GM13976 (cell line): Measurements from ENCODE around the gene APEH.
A peak's percentile ranks its signal among the peaks of the same experiment; 100 is the strongest.

Experiments
- DNase-seq: peaks from one replicate; pipeline ENCODE4 v3.0.0; 2012; ENCODE audit warnings: low spot score
- in situ Hi-C: fragments of 300-500 bp; cut with MboI; formaldehyde crosslinking; loops from one replicate; pipeline ENCODE4 v1.12.0; 2022; ENCODE audit warnings: low sequenced_read_pairs, mixed read lengths, inconsistent platforms; ENCODE audit not compliant: unreplicated experiment
- TF ChIP-seq, protein P1 (sequence below): IDR thresholded peaks from 2 replicates; pipeline ENCODE4 v1.5.1; 2012; ENCODE audit warnings: borderline replicate concordance, mild to moderate bottlenecking; ENCODE audit not compliant: insufficient read depth; ENCODE audit errors: extremely low read depth, missing control alignments, control extremely low read depth

APEH gene

DNA sequence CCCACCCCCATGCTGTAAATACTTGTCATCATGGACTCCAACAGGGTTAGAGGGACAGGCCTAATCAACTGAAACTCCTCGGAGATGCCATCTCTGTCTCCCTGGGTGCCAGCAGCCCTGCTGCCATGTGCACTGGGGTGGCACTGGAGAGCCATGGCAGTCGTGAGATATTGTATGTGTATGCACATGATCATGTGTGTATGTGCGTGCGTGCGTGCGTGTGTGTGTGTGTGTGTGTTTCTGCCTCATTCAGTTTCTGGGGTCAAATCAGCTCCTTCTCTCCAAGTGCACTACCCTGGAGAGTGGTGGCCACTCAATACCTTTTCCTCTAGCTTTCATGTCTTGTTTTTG, 3.2 kb upstream of the APEH start:
- TF ChIP-seq, protein P1, sequence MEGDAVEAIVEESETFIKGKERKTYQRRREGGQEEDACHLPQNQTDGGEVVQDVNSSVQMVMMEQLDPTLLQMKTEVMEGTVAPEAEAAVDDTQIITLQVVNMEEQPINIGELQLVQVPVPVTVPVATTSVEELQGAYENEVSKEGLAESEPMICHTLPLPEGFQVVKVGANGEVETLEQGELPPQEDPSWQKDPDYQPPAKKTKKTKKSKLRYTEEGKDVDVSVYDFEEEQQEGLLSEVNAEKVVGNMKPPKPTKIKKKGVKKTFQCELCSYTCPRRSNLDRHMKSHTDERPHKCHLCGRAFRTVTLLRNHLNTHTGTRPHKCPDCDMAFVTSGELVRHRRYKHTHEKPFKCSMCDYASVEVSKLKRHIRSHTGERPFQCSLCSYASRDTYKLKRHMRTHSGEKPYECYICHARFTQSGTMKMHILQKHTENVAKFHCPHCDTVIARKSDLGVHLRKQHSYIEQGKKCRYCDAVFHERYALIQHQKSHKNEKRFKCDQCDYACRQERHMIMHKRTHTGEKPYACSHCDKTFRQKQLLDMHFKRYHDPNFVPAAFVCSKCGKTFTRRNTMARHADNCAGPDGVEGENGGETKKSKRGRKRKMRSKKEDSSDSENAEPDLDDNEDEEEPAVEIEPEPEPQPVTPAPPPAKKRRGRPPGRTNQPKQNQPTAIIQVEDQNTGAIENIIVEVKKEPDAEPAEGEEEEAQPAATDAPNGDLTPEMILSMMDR, result no peak
- in situ Hi-C loops, result loop anchor here (10.0 kb wide), 1 partner anchor 126 kb away; no protein-coding TSS in a partner anchor

DNA sequence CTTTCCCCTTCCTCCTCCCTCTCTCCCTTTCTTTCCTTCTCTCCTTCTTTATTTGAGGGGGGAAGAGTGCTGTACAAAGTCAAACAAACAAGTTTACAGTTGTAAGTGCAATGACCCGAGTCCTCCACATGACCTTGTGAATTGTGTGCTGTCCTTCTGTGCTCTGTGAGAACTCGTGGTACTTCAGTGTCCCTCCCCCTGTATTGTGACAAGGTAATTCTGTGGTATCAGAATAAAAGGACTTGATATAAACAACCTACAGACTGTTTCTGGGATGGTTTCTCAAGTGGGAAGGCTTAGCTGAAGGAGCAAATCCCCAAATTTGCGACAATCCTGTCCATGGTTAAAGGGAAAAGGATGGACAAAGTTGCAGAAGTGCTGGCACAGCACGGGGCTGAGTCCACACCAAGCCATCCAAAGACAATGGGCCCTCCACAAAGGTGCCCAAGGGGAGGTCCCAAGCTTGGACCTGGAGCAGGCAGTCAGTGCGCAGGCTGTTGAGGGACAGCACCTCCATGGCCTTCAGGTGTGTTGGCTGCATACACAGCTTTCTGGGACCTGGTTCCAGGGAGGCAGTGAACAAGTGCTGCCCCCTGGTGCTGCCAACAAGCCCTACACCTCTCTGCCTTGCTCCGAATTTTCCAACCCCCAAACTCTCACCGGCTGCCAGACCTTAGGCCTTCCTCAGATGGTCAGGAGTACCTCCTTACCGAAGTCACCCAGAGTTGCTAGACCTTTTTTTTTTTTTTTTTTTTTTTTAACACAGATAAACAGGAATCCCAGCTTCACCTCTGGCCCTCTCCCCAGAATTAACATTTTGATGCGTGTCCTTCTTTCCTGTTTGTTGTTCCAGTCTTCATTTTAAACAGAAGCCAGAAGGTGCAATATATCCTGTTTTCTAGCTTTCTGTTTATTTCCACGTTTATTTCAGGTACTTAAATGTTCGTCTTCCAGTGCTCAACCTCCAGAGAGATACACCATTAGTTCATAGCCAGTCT, 2.6 kb upstream of the APEH start:
- TF ChIP-seq, protein P1, result peak; percentile 75
- in situ Hi-C loops, result loop anchor here (10.0 kb wide), 1 partner anchor 127 kb away; no protein-coding TSS in a partner anchor
- DNase-seq, result peak; percentile 86

More for the DNA sequence above, 3.2 kb upstream of the APEH start:
- DNase-seq, result no peak

DNA sequence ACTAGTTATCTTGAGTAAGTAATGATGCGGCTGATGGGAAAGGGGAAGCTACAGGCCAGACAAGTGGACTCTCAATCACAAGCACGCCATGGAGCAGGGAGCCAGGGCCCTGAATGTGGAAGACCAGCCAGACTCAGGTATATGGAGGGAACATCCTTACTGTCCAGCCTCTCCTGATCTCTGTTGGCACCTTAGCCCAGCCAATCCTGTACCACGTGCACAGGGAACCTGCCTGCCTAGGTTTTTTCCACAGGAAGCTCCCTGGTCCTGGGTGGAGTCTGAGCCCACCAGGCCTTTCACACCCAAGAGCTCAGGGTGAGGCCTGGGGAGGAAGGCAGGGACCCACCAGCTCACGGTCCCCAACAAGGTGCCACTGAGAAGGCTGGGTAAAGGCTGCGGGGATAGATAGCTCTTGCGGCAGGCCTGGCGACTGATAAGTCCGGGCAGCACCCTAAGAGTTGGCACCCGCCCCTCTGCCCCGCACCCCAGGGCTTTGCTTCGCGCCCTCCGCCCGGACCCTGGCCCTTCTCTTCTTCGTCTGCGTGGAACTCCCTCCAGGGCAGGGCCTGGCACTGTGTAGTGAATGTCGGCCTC, 933 bp upstream of the APEH start:
- no peak for DNase-seq
- in situ Hi-C loops, result loop anchor here (10.0 kb wide), 1 partner anchor 128 kb away; no protein-coding TSS in a partner anchor
- TF ChIP-seq, protein P1, result no peak

DNA sequence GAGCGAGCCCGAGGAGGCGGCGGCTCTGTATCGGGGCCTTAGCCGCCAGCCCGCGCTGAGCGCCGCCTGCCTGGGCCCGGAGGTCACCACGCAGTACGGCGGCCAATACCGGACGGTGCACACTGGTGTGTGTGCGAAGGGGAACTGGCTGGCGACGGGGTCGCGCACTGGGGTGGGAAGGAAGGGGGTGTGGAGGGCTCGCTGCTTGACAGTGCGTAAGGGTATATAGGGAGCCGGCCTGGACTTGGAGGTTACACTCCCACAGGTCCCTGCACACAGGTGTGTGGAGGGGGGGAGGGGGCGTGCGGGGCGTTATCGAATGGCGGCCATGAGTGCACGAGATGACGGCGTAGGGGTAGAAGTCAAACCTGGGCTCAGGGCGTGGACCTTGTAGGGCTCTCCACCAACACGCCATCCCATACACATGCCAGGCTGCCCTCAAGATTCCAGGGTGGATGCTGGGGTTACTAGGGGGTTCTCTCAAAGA, 389 bp downstream of the APEH start:
- TF ChIP-seq, protein P1, result no peak
- in situ Hi-C loops, result loop anchor here (10.0 kb wide), 1 partner anchor 130 kb away; no protein-coding TSS in a partner anchor
- no peak for DNase-seq

DNA sequence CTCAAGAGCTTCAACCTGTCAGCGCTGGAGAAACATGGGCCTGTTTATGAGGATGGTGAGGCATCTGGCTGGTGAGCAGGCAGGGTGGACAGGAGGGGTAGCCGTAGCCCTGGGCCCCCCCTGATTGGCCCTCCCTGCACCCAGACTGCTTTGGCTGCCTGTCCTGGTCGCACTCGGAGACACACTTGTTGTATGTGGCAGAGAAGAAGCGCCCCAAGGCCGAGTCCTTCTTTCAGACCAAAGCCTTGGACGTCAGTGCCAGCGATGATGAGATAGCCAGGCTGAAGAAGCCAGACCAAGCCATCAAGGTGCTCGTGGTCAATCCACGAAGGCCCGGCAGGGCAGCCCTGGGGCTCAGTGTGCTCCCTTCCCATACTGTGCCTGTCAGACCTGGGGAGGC, 1.8 kb downstream of the APEH start:
- DNase-seq, result no peak
- TF ChIP-seq, protein P1, result no peak
- in situ Hi-C loops, result loop anchor here (10.0 kb wide), 1 partner anchor 131 kb away; no protein-coding TSS in a partner anchor

DNA sequence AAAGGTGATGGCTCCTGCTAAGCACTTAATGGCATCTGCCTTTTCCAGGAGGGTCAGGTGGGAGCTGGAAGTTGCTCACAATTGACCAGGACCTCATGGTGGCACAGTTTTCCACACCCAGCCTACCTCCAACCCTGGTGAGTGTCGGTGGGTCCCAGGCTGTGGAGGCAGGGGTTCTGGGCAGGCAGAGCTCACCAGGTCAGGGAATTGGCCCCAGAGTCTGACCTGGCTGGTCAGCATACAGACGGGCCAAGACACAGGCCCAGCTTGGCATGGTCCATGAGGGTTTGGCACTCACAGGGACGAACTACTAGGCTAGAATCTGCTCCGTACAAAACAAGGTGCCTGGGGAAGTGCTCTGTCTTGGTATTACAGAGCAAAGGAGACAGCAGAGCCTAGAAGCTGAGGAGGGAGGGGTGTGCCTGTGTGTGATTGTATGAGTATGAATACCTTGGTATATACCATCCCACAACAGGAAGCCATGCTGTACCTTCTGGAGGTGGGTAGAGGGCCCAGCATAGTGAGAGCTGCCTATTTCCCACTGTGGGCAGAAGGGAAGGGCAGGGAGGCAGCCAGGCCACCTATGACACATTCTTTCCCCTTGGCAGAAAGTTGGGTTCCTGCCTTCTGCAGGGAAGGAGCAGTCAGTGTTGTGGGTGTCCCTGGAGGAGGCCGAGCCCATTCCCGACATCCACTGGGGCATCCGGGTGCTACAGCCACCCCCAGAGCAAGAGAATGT, 6.5 kb downstream of the APEH start:
- in situ Hi-C loops, result no loop called here
- DNase-seq, result no peak
- TF ChIP-seq, protein P1, result no peak
